ENCODE results near the gene DDX25.

DNA sequence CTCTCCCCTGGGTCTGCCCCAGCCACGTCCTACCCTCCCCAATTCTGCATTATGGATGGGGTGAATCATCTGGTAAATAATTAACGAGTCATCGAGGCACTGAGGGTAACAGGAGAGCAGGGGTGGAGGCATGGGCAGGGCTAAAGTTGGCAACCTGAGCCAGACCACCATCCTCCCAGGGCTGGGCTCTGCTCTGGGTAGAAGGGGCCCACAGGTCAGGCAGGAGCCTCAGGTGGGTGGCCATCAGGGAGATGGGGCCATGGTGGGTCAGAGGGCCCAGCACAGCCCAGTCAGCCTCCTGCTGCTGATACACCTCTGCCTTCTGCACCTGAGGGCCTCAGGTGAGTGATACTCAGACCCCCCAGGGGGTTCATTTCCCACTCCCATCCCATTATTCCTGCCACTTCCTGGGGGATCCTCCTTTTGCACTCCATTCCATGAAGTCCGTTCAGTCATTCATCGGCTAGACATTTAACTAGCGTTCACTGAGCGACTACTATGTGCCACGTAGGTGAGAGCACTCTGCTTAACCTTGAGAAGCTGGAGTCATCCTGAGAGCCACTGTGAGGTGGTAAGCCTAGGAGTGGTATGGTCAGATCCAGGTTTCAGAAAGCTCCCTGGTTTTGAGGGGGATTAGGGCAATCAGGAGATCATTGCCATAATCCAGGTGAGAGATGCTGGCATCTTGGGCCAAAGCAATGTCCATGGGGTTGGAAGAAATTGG lies 41.7 kb downstream of the DDX25 start, which contains the start of gene VSIG10L2:
- no peak for TF ChIP-seq CTCF (IDR thresholded peaks at IDR 0.05; ENCODE audit: low read depth, low read length, poor library complexity, severe bottlenecking)
- TF ChIP-seq EZH2phosphoT487 (IDR thresholded peaks at IDR 0.05; ENCODE audit: borderline replicate concordance, low read length): no peak
